AG20443 (cell line): ENCODE measurements around the gene ITGB2.

Experiments
- DNase-seq: peaks from one replicate; pipeline ENCODE4 v3.0.0; 2012; ENCODE audit warnings: low spot score, mixed read lengths

ITGB2 gene

GRCh38 chr21:44955141-44955797, 34.6 kb upstream of the ITGB2 start:
- no peak for DNase-seq

- no peak for DNase-seq
These were observed 33.6 kb upstream of the ITGB2 start for GRCh38 chr21:44954281-44954771.

- no peak for DNase-seq
These were observed 32.9 kb upstream of the ITGB2 start for GRCh38 chr21:44953628-44954021.

GRCh38 chr21:44952929-44953627, 32.4 kb upstream of the ITGB2 start:
- no peak for DNase-seq

- DNase-seq = no peak
These were observed 31.6 kb upstream of the ITGB2 start for GRCh38 chr21:44952116-44952928.

GRCh38 chr21:44951186-44951915, 30.7 kb upstream of the ITGB2 start:
- DNase-seq = no peak

- DNase-seq = no peak
These were observed 29.7 kb upstream of the ITGB2 start for GRCh38 chr21:44950351-44950750.

GRCh38 chr21:44949779-44950198, 29.1 kb upstream of the ITGB2 start:
- peak; percentile 88 for DNase-seq

GRCh38 chr21:44949161-44949778, 28.6 kb upstream of the ITGB2 start:
- DNase-seq = no peak

- no peak for DNase-seq
These were observed 27.9 kb upstream of the ITGB2 start for GRCh38 chr21:44948426-44949120.

GRCh38 chr21:44947930-44948331, 27.2 kb upstream of the ITGB2 start:
- DNase-seq = no peak

GRCh38 chr21:44947111-44947929, 26.6 kb upstream of the ITGB2 start:
- DNase-seq = no peak

GRCh38 chr21:44946254-44947041, 25.7 kb upstream of the ITGB2 start:
- no peak for DNase-seq

- DNase-seq = no peak
These were observed 23.9 kb upstream of the ITGB2 start for GRCh38 chr21:44944596-44944995.

GRCh38 chr21:44943686-44944550, 23.2 kb upstream of the ITGB2 start:
- DNase-seq = no peak

GRCh38 chr21:44943005-44943685, 22.4 kb upstream of the ITGB2 start:
- no peak for DNase-seq

- DNase-seq = no peak
These were observed 21.9 kb upstream of the ITGB2 start for GRCh38 chr21:44942566-44942965.

- DNase-seq = no peak
These were observed 20.9 kb upstream of the ITGB2 start for GRCh38 chr21:44941567-44941966.
